Measurements from ENCODE around the gene NFYC.

The NFYC gene

DNA sequence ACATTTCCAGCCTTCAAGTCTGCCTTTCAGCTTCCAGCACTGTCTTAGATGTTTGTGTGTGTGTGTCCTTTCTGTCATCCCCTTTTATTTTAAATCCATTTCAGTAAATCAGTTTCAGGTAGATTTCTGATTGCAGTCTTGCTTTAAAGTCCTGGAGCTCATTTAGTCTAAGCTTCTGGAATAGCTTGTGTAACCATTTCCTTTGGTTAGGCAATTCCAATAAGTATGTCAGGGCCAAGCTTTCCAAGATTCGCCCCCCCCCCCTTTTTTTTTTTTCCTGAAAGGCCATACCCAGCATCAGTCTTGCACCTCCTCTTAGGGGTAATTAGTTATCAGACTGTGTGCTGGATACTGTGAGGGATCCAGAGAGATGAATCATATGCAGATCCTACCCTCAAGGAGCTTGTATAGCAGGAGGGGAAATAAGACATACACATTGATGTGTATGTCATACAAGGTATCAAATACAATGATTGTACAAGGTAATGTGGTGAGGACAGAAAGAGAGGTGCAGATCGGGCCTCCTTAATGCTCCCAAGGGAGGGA is 41.3 kb downstream of the NFYC start:
- FAIRE-seq, result no peak
- DNase-seq (ENCODE audit: insufficient read length, low spot score), result no peak
- TF ChIP-seq POLR2AphosphoS5 (IDR thresholded peaks at IDR 0.05; ENCODE audit: low read depth, low read length), result no peak
- no peak for TF ChIP-seq POLR2A (IDR thresholded peaks at IDR 0.05; ENCODE audit: low read depth, low read length)
- no peak for TF ChIP-seq SPI1 (IDR thresholded peaks at IDR 0.05; ENCODE audit: low read depth, low read length)
- TF ChIP-seq TAF1 (IDR thresholded peaks at IDR 0.05; ENCODE audit: low read depth, low read length), result no peak
- TF ChIP-seq POU2F2 (IDR thresholded peaks at IDR 0.05; ENCODE audit: low read depth, low read length), result no peak
- no peak for TF ChIP-seq PAX5 (IDR thresholded peaks at IDR 0.05; ENCODE audit: insufficient read depth, low read length, severe bottlenecking)

DNA sequence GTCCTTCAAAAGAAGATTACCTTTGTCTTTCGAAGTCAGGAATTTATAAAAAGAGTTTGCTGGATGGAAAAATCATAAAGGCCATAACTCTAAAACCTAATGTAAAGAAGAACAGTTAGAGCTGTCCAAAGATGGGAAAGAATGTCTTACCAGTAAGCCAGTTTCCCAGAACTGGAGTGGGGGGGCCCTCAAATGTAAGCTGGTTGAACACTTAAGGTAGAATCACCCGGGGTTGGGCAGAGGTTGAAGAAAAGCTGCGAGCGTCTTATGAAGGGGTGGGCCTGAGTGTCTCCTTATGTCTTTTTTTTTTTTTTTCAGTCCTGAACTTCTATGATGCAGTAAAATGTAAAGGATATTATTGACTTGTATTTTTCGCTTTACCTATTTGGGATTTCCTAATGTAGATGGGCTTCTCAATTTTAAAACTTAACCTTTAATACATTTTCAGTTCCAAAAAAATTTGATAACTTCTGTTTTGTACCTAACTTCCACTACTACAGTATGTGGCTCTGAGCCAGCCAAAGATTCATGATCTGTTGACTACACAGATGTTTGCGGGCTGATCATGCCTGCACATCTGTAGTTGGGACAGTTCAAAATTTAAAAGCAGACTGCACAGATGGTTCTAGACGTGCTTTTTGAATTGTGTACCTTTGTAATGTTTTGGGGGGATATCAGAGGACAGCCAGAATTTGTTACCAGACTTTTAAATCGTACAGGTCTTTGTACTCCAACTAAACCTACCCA is 43.6 kb downstream of the NFYC start:
- TF ChIP-seq POLR2AphosphoS5 (IDR thresholded peaks at IDR 0.05; ENCODE audit: low read depth, low read length) (no peak), TAF1 (IDR thresholded peaks at IDR 0.05; ENCODE audit: low read depth, low read length) (no peak), SPI1 (IDR thresholded peaks at IDR 0.05; ENCODE audit: low read depth, low read length) (no peak), PAX5 (IDR thresholded peaks at IDR 0.05; ENCODE audit: insufficient read depth, low read length, severe bottlenecking) (no peak), POU2F2 (IDR thresholded peaks at IDR 0.05; ENCODE audit: low read depth, low read length) (no peak), POLR2A (IDR thresholded peaks at IDR 0.05; ENCODE audit: low read depth, low read length) (no peak)
- FAIRE-seq, result peak; percentile 40
- no peak for DNase-seq (ENCODE audit: insufficient read length, low spot score)

DNA sequence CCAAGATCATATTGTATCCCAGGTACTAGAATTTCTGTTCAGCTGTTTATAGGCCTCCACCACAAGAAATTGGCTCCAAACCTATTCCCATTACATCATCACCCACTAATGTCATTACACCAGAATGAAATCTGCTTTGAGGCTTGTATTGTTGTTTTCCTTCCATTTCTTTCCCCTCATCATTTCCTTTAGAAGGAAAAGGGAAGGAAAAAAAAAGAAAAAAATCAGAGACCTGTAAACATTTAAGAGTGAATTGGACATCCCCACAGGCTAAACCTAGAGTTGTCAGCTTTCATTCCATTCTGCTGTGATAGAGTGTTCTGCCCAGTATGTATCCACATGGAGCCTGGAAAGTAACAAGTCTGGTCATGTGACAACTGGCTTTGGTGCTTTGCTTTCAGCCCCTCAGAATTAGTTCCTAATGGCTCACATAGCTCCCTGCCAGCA is 44.6 kb downstream of the NFYC start:
- TF ChIP-seq SPI1 (IDR thresholded peaks at IDR 0.05; ENCODE audit: low read depth, low read length) (no peak), TAF1 (IDR thresholded peaks at IDR 0.05; ENCODE audit: low read depth, low read length) (no peak), POLR2AphosphoS5 (IDR thresholded peaks at IDR 0.05; ENCODE audit: low read depth, low read length) (no peak), POU2F2 (IDR thresholded peaks at IDR 0.05; ENCODE audit: low read depth, low read length) (no peak), POLR2A (IDR thresholded peaks at IDR 0.05; ENCODE audit: low read depth, low read length) (no peak), PAX5 (IDR thresholded peaks at IDR 0.05; ENCODE audit: insufficient read depth, low read length, severe bottlenecking) (no peak)
- DNase-seq (ENCODE audit: insufficient read length, low spot score), result no peak
- no peak for FAIRE-seq

DNA sequence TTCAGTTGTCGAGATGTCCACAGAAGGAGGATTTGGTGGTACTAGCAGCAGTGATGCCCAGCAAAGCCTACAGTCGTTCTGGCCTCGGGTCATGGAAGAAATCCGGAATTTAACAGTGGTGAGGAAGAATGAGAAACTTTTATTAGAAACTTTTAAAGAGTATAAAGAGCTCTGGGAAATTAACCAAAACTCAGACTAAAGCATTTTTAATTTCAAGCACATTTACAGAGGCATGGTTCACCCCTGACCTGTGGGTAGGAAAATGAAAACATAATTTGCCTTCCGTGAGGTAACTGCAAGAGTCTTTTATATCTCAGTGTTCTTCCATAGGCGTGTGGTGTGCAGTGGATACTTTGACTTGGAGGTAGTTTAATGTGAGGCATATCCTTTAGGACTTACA is 47.3 kb downstream of the NFYC start:
- FAIRE-seq, result no peak
- DNase-seq (ENCODE audit: insufficient read length, low spot score), result no peak
- TF ChIP-seq POU2F2 (IDR thresholded peaks at IDR 0.05; ENCODE audit: low read depth, low read length) (no peak), PAX5 (IDR thresholded peaks at IDR 0.05; ENCODE audit: insufficient read depth, low read length, severe bottlenecking) (no peak), POLR2AphosphoS5 (IDR thresholded peaks at IDR 0.05; ENCODE audit: low read depth, low read length) (no peak), TAF1 (IDR thresholded peaks at IDR 0.05; ENCODE audit: low read depth, low read length) (no peak), SPI1 (IDR thresholded peaks at IDR 0.05; ENCODE audit: low read depth, low read length) (no peak), POLR2A (IDR thresholded peaks at IDR 0.05; ENCODE audit: low read depth, low read length) (no peak)

DNA sequence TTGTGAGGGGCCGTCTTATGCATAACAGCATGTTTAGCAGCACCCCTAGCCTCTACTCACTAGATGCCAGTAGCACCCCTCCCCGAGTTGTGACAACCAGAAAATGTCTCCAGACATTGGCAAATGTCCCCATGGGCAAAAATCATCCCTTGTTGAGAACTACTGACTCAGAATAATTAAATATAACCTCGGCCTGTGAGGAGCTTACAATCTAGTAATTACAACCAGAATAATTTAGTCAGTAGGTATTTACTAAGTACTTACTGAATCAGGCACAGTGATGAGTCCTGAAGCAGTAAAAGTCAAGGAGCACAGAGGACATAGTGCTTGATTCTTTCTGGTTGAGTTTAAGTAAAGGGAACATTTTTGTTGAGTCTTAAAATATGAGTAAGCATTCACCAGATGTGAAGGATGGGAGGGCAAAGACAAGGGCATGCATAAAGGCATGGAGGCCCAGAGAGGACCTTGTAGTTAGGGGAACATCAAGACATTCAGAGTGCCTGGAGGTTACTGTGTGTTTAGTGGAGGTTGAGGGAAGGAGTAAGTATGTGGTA is 48.0 kb downstream of the NFYC start:
- no peak for FAIRE-seq
- TF ChIP-seq POLR2AphosphoS5 (IDR thresholded peaks at IDR 0.05; ENCODE audit: low read depth, low read length) (no peak), TAF1 (IDR thresholded peaks at IDR 0.05; ENCODE audit: low read depth, low read length) (no peak), POLR2A (IDR thresholded peaks at IDR 0.05; ENCODE audit: low read depth, low read length) (no peak), SPI1 (IDR thresholded peaks at IDR 0.05; ENCODE audit: low read depth, low read length) (no peak), POU2F2 (IDR thresholded peaks at IDR 0.05; ENCODE audit: low read depth, low read length) (no peak), PAX5 (IDR thresholded peaks at IDR 0.05; ENCODE audit: insufficient read depth, low read length, severe bottlenecking) (no peak)
- DNase-seq (ENCODE audit: insufficient read length, low spot score), result no peak

DNA sequence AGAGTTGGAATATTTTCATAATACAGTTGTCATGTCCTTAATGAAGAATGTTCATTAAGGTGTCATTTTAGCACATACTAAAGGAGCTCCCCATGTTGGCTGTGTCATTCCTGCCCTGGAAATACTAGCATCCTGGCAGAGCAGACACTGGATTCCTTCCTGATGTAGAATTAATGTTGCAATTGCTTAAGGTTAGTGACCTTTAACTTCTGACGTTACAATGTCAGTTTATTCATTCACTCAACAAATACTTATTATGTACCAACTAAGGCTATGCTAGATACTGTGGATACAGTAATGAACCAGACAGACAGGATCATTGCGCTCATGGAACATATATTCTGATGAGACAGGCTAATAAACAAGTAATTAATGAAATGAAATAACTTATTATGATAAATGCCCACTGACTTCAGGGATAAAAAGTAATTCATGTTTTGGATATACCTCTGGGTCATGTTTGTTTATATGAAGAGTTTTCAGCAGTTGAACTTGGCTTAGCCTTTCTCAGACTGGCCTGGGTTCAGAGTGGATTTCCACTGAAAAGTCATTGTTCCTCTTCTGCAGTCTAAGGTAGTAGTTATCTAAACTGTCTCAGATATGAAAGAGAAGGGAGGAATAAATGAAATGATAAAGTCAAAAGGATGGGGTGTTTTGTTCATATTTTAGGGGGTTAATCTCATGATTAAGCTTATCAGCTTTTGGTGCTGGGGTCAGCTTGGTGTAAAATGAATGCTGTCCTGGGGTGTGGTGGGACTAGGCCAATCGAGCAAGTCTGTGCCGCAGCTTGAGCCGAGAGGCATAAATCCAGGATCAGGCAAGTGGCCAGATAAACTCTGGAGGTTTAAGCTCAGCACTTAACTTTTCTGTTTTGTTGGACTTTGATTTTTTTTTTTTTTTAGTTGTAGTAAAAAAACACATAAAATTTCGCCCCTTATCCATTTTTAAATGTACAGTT is 48.8 kb downstream of the NFYC start:
- TF ChIP-seq POLR2AphosphoS5 (IDR thresholded peaks at IDR 0.05; ENCODE audit: low read depth, low read length), result no peak
- no peak for TF ChIP-seq POLR2A (IDR thresholded peaks at IDR 0.05; ENCODE audit: low read depth, low read length)
- TF ChIP-seq SPI1 (IDR thresholded peaks at IDR 0.05; ENCODE audit: low read depth, low read length), result no peak
- TF ChIP-seq TAF1 (IDR thresholded peaks at IDR 0.05; ENCODE audit: low read depth, low read length), result no peak
- TF ChIP-seq POU2F2 (IDR thresholded peaks at IDR 0.05; ENCODE audit: low read depth, low read length), result no peak
- TF ChIP-seq PAX5 (IDR thresholded peaks at IDR 0.05; ENCODE audit: insufficient read depth, low read length, severe bottlenecking), result no peak
- FAIRE-seq, result no peak
- DNase-seq (ENCODE audit: insufficient read length, low spot score), result no peak

DNA sequence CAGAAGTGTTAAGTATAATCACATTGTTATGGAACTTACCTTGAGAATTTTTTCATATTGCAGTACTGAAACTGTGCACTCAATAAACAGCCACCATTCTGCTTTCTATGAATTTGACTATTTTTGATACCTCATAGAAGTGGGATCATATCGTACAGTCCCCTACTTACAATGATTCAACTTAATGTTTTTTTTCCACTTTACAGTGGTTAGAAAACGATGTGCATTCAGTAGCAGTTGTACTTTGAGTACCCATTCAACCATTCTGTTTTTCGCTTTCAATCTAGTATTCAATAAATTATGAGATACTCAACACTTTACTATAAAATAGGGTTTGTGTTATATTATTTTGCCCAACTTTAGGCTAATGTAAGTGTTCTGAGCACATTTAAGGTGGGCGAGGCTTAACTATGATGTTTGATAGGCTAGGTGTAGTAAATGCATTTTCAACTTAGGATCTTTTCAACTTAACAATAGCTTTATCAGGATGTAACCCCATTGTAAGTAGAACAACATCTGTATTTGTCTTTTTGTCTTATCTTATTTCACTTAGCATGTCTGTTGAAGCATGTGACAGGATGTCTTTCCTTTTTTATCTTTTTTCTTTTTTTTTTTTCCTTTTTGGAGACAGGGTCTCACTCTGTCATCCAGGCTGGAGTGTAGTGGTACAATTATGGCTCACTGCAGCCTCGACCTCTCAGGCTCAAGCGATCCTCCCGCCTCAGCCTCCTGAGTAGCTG is 49.7 kb downstream of the NFYC start:
- DNase-seq (ENCODE audit: insufficient read length, low spot score) (no peak), FAIRE-seq (no peak)
- TF ChIP-seq POU2F2 (IDR thresholded peaks at IDR 0.05; ENCODE audit: low read depth, low read length) (no peak), POLR2AphosphoS5 (IDR thresholded peaks at IDR 0.05; ENCODE audit: low read depth, low read length) (no peak), POLR2A (IDR thresholded peaks at IDR 0.05; ENCODE audit: low read depth, low read length) (no peak), PAX5 (IDR thresholded peaks at IDR 0.05; ENCODE audit: insufficient read depth, low read length, severe bottlenecking) (no peak), SPI1 (IDR thresholded peaks at IDR 0.05; ENCODE audit: low read depth, low read length) (no peak), TAF1 (IDR thresholded peaks at IDR 0.05; ENCODE audit: low read depth, low read length) (no peak)

DNA sequence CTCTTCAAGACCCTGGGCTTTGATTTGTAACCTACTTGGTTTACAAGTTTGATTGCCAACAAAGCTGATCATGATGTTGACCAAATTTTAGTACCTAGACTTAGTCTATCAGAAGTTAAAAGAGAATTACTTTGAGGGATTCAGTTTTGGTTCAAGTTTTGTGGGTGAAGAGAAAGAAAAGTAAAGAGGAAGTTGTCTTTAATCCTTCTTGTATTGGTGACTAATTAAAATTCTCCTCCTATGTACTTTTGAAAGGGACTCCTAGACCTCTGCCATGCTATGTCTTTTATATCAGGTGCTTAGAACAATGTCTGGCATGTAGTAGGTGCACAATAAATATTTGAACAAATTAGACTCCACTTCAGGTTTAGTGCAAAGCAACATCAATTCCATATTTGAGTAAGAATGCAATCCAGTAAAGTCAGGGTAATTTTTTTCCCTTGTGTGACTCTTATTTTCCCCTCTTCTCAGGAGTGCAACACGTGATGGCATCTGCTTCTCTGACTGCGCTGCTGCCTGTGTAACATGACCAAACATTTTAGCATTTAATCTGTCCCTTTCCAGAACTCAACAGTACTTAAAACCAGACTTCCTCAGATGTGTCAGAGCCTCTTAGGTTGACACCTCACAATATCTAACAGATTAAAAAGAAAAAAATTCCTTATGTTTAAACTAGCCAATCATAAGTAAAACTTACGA is 51.0 kb downstream of the NFYC start:
- FAIRE-seq (peak; percentile 50), DNase-seq (ENCODE audit: insufficient read length, low spot score) (no peak)
- TF ChIP-seq TAF1 (IDR thresholded peaks at IDR 0.05; ENCODE audit: low read depth, low read length), result no peak
- TF ChIP-seq PAX5 (IDR thresholded peaks at IDR 0.05; ENCODE audit: insufficient read depth, low read length, severe bottlenecking), result no peak
- no peak for TF ChIP-seq POLR2AphosphoS5 (IDR thresholded peaks at IDR 0.05; ENCODE audit: low read depth, low read length)
- no peak for TF ChIP-seq POU2F2 (IDR thresholded peaks at IDR 0.05; ENCODE audit: low read depth, low read length)
- no peak for TF ChIP-seq POLR2A (IDR thresholded peaks at IDR 0.05; ENCODE audit: low read depth, low read length)
- no peak for TF ChIP-seq SPI1 (IDR thresholded peaks at IDR 0.05; ENCODE audit: low read depth, low read length)
